ENCODE results near the gene ARHGAP5. TPM values are rescaled to one million over a fixed set of nuclear protein-coding genes. Genes with fewer than 3 reads are reported as not detected.

ARHGAP5 gene
- total RNA-seq, 2 experiments from 2014 or later: 29.1 to 29.5 TPM

GRCh38 chr14:32078858-32079216 is 1.7 kb downstream of the ARHGAP5 start:
- ChIA-PET POLR2A (interaction anchor here (1.8 kb wide), 1 partner anchor 124 kb away, joined by 7 read pairs; the partner anchor contains the start of gene RNU6-8), CTCF (interaction anchor here (13.9 kb wide), 1 partner anchor 174 kb away, joined by 211 read pairs; no protein-coding TSS in a partner anchor)
- DNase-seq: no peak
- H3K9me3 Mint-ChIP-seq (ENCODE audit: insufficient read depth): no peaks in the 10 kb centered on the region
- peak overlapping the region; percentile 93 for H3K4me3 Mint-ChIP-seq
- H3K36me3 Mint-ChIP-seq (ENCODE audit: low read depth): peaks cover 2% of the 10 kb centered on the region
- H3K4me1 Mint-ChIP-seq (ENCODE audit: low read depth): peaks cover 34% of the 10 kb centered on the region
- no peak for ATAC-seq
- H3K27me3 Mint-ChIP-seq (ENCODE audit: low read depth): peaks cover 5% of the 10 kb centered on the region
- H3K27ac Mint-ChIP-seq: peak overlapping the region; percentile 4

GRCh38 chr14:32079264-32079663 is 2.2 kb downstream of the ARHGAP5 start:
- H3K27me3 Mint-ChIP-seq (ENCODE audit: low read depth): peaks cover 5% of the 10 kb centered on the region
- ChIA-PET CTCF (no interaction called here), POLR2A (no interaction called here)
- peaks cover 2% of the 10 kb centered on the region for H3K36me3 Mint-ChIP-seq (ENCODE audit: low read depth)
- H3K27ac Mint-ChIP-seq: no peak overlapping the region
- ATAC-seq (no peak), DNase-seq (no peak)
- H3K9me3 Mint-ChIP-seq (ENCODE audit: insufficient read depth): no peaks in the 10 kb centered on the region
- peak overlapping the region; percentile 93 for H3K4me3 Mint-ChIP-seq
- H3K4me1 Mint-ChIP-seq (ENCODE audit: low read depth): peaks cover 34% of the 10 kb centered on the region

GRCh38 chr14:32080001-32080510 is 3.0 kb downstream of the ARHGAP5 start:
- Mint-ChIP-seq H3K4me1 (ENCODE audit: low read depth) (peaks cover 34% of the 10 kb centered on the region), H3K9me3 (ENCODE audit: insufficient read depth) (no peaks in the 10 kb centered on the region)
- no peak for ATAC-seq

GRCh38 chr14:32081901-32082300 is 4.8 kb downstream of the ARHGAP5 start:
- Mint-ChIP-seq H3K27me3 (ENCODE audit: low read depth) (no peaks in the 10 kb centered on the region), H3K27ac (no peak overlapping the region), H3K4me3 (no peak overlapping the region), H3K36me3 (ENCODE audit: low read depth) (peaks cover 2% of the 10 kb centered on the region), H3K4me1 (ENCODE audit: low read depth) (peaks cover 31% of the 10 kb centered on the region), H3K9me3 (ENCODE audit: insufficient read depth) (no peaks in the 10 kb centered on the region)
- ChIA-PET CTCF (no interaction called here), POLR2A (no interaction called here)
- no peak for ATAC-seq
- no peak for DNase-seq

More at GRCh38 chr14:32080001-32080510, 3.0 kb downstream of the ARHGAP5 start:
- Mint-ChIP-seq H3K27ac (no peak overlapping the region), H3K4me3 (no peak overlapping the region), H3K36me3 (ENCODE audit: low read depth) (peaks cover 2% of the 10 kb centered on the region), H3K27me3 (ENCODE audit: low read depth) (peaks cover 3% of the 10 kb centered on the region)
- CTCF ChIA-PET: interaction anchor here (1.2 kb wide), 1 partner anchor 171 kb away, joined by 3 read pairs; no protein-coding TSS in a partner anchor
- DNase-seq: no peak
- POLR2A ChIA-PET: no interaction called here

GRCh38 chr14:32083315-32083624 is 6.2 kb downstream of the ARHGAP5 start:
- CTCF ChIA-PET: no interaction called here
- Mint-ChIP-seq H3K9me3 (ENCODE audit: insufficient read depth) (no peaks in the 10 kb centered on the region), H3K36me3 (ENCODE audit: low read depth) (no peaks in the 10 kb centered on the region), H3K27me3 (ENCODE audit: low read depth) (no peaks in the 10 kb centered on the region), H3K4me3 (no peak overlapping the region), H3K4me1 (ENCODE audit: low read depth) (peaks cover 28% of the 10 kb centered on the region), H3K27ac (no peak overlapping the region)
- DNase-seq (no peak), ATAC-seq (no peak)
- POLR2A ChIA-PET: no interaction called here

- ChIA-PET POLR2A (no interaction called here), CTCF (no interaction called here)
- no peak for ATAC-seq
- Mint-ChIP-seq H3K27ac (no peak overlapping the region), H3K36me3 (ENCODE audit: low read depth) (no peaks in the 10 kb centered on the region), H3K4me1 (ENCODE audit: low read depth) (peaks cover 23% of the 10 kb centered on the region), H3K9me3 (ENCODE audit: insufficient read depth) (no peaks in the 10 kb centered on the region), H3K27me3 (ENCODE audit: low read depth) (no peaks in the 10 kb centered on the region), H3K4me3 (no peak overlapping the region)
- DNase-seq: no peak
Measured at GRCh38 chr14:32083789-32084188, 6.7 kb downstream of the ARHGAP5 start.

- no peak for ATAC-seq
- Mint-ChIP-seq H3K4me3 (no peak overlapping the region), H3K9me3 (ENCODE audit: insufficient read depth) (no peaks in the 10 kb centered on the region), H3K36me3 (ENCODE audit: low read depth) (no peaks in the 10 kb centered on the region), H3K27me3 (ENCODE audit: low read depth) (no peaks in the 10 kb centered on the region), H3K27ac (no peak overlapping the region), H3K4me1 (ENCODE audit: low read depth) (peaks cover 14% of the 10 kb centered on the region)
- DNase-seq: no peak
- ChIA-PET POLR2A (interaction anchor here (1.8 kb wide), 1 partner anchor 9 kb away, joined by 5 read pairs; the partner anchor contains the start of gene ARHGAP5), CTCF (interaction anchor here (1.0 kb wide), 1 partner anchor 174 kb away, joined by 3 read pairs; no protein-coding TSS in a partner anchor)
Measured at GRCh38 chr14:32085182-32085844, 8.2 kb downstream of the ARHGAP5 start.

GRCh38 chr14:32085845-32086383 is 8.8 kb downstream of the ARHGAP5 start:
- Mint-ChIP-seq H3K27ac (no peak overlapping the region), H3K4me3 (no peak overlapping the region), H3K9me3 (ENCODE audit: insufficient read depth) (no peaks in the 10 kb centered on the region), H3K36me3 (ENCODE audit: low read depth) (peaks cover 6% of the 10 kb centered on the region), H3K27me3 (ENCODE audit: low read depth) (no peaks in the 10 kb centered on the region), H3K4me1 (ENCODE audit: low read depth) (peaks cover 10% of the 10 kb centered on the region)
- ATAC-seq: no peak
- CTCF ChIA-PET: interaction anchor here (1.0 kb wide), 1 partner anchor 173 kb away, joined by 3 read pairs; no protein-coding TSS in a partner anchor
- POLR2A ChIA-PET: interaction anchor here (1.8 kb wide), 1 partner anchor 9 kb away, joined by 5 read pairs; the partner anchor contains the start of gene ARHGAP5
- no peak for DNase-seq

- no peak overlapping the region for H3K4me3 Mint-ChIP-seq
- peaks cover 7% of the 10 kb centered on the region for H3K4me1 Mint-ChIP-seq (ENCODE audit: low read depth)
- H3K9me3 Mint-ChIP-seq (ENCODE audit: insufficient read depth): no peaks in the 10 kb centered on the region
- H3K27ac Mint-ChIP-seq: no peak overlapping the region
- POLR2A ChIA-PET: no interaction called here
- CTCF ChIA-PET: no interaction called here
- H3K27me3 Mint-ChIP-seq (ENCODE audit: low read depth): no peaks in the 10 kb centered on the region
- H3K36me3 Mint-ChIP-seq (ENCODE audit: low read depth): peaks cover 20% of the 10 kb centered on the region
- ATAC-seq (no peak), DNase-seq (no peak)
Measured at GRCh38 chr14:32087173-32087861, 10.2 kb downstream of the ARHGAP5 start.

- H3K9me3 Mint-ChIP-seq (ENCODE audit: insufficient read depth): no peaks in the 10 kb centered on the region
- no peaks in the 10 kb centered on the region for H3K27me3 Mint-ChIP-seq (ENCODE audit: low read depth)
- no peak overlapping the region for H3K4me3 Mint-ChIP-seq
- H3K27ac Mint-ChIP-seq: no peak overlapping the region
- CTCF ChIA-PET: no interaction called here
- ATAC-seq: no peak
- POLR2A ChIA-PET: no interaction called here
- H3K36me3 Mint-ChIP-seq (ENCODE audit: low read depth): peaks cover 25% of the 10 kb centered on the region
- peaks cover 5% of the 10 kb centered on the region for H3K4me1 Mint-ChIP-seq (ENCODE audit: low read depth)
- DNase-seq: no peak
Measured at GRCh38 chr14:32087907-32088306, 10.8 kb downstream of the ARHGAP5 start.

GRCh38 chr14:32090686-32091085 is 13.6 kb downstream of the ARHGAP5 start:
- DNase-seq (no peak), ATAC-seq (no peak)
- ChIA-PET POLR2A (no interaction called here), CTCF (no interaction called here)
- Mint-ChIP-seq H3K4me1 (ENCODE audit: low read depth) (peaks cover 5% of the 10 kb centered on the region), H3K27ac (no peak overlapping the region), H3K4me3 (no peak overlapping the region), H3K27me3 (ENCODE audit: low read depth) (no peaks in the 10 kb centered on the region), H3K9me3 (ENCODE audit: insufficient read depth) (no peaks in the 10 kb centered on the region), H3K36me3 (ENCODE audit: low read depth) (peaks cover 34% of the 10 kb centered on the region)

GRCh38 chr14:32099473-32099872 is 22.4 kb downstream of the ARHGAP5 start:
- H3K27ac Mint-ChIP-seq: no peak overlapping the region
- no peaks in the 10 kb centered on the region for H3K27me3 Mint-ChIP-seq (ENCODE audit: low read depth)
- peaks cover 25% of the 10 kb centered on the region for H3K4me1 Mint-ChIP-seq (ENCODE audit: low read depth)
- ATAC-seq (no peak), DNase-seq (no peak)
- CTCF ChIA-PET: no interaction called here
- no peaks in the 10 kb centered on the region for H3K9me3 Mint-ChIP-seq (ENCODE audit: insufficient read depth)
- POLR2A ChIA-PET: no interaction called here
- H3K36me3 Mint-ChIP-seq (ENCODE audit: low read depth): peaks cover 6% of the 10 kb centered on the region
- no peak overlapping the region for H3K4me3 Mint-ChIP-seq
